H1 (cell line): ENCODE measurements around the gene MATN1. TPM values are rescaled to one million over a fixed set of nuclear protein-coding genes. Genes with fewer than 3 reads are reported as not detected.
A peak's percentile ranks its signal among the peaks of the same experiment; 100 is the strongest.

Source experiments
- CTCF ChIA-PET: fragments of 300-600 bp; sonication (Branson Sonifier 250); formaldehyde crosslinking; loops from one replicate; lab custom pipeline; 2021; ENCODE audit not compliant: partially characterized antibody; lab: Charles Lee
- POLR2A ChIA-PET: fragments of 300-600 bp; sonication (Branson Sonifier 250); formaldehyde crosslinking; loops from one replicate; lab custom pipeline; 2021; ENCODE audit warnings: inconsistent platforms; ENCODE audit not compliant: partially characterized antibody; lab: Charles Lee
- DNase-seq, 2 experiments: peaks; one replicate each; pipeline versions ENCODE4 v3.0.0 to v3.0.0-alpha.2; 2010 to 2022; ENCODE audit warnings: low spot score in 2 of 2, low read depth in 1 of 2, mixed read lengths in 1 of 2
- FAIRE-seq: peaks from 2 replicates; lab custom pipeline; 2011; peaks lifted over from hg19 to GRCh38; lab: Jason Lieb, UNC
- H2AFZ ChIP-seq: 2 replicates; pipeline ENCODE4 v1.8.1; 2012; ENCODE audit warnings: low read length, inconsistent platforms
- H2AK5ac ChIP-seq: 2 replicates; pipeline ENCODE4 v1.6.1; 2013; ENCODE audit warnings: low read depth, low read length
- H2BK120ac ChIP-seq: replicated peaks from 2 replicates; pipeline ENCODE3; 2013; ENCODE audit warnings: low read depth, low read length, inconsistent platforms
- H2BK12ac ChIP-seq: 2 replicates; pipeline ENCODE4 v1.6.1; 2013; ENCODE audit warnings: low read depth, low read length
- H2BK15ac ChIP-seq: 2 replicates; pipeline ENCODE4 v1.6.1; 2013; ENCODE audit warnings: low read length
- H2BK20ac ChIP-seq: 2 replicates; pipeline ENCODE4 v1.6.1; 2013; ENCODE audit warnings: low read length
- H2BK5ac ChIP-seq: 2 replicates; pipeline ENCODE4 v1.6.1; 2013; ENCODE audit warnings: low read depth, low read length
- H3K14ac ChIP-seq: 2 replicates; pipeline ENCODE4 v1.6.1; 2013; ENCODE audit warnings: inconsistent platforms; ENCODE audit not compliant: insufficient read length
- H3K18ac ChIP-seq: 2 replicates; pipeline ENCODE4 v1.6.1; 2013; ENCODE audit warnings: low read length; ENCODE audit errors: extremely low read depth
- H3K23ac ChIP-seq: 2 replicates; pipeline ENCODE4 v1.6.1; 2013; ENCODE audit warnings: inconsistent platforms; ENCODE audit not compliant: insufficient read length
- H3K23me2 ChIP-seq: 2 replicates; pipeline ENCODE4 v1.6.1; 2013; ENCODE audit warnings: low read depth, low read length
- H3K27ac ChIP-seq: 2 replicates; pipeline ENCODE4 v1.6.1; 2011; ENCODE audit warnings: low read depth, low read length, inconsistent platforms
- H3K27me3 ChIP-seq, 4 experiments: replicated peaks in 1 of 4; 1 replicate in 1 of 4; 2 replicates in 3 of 4; pipeline versions ENCODE4 v1.6.1 to v1.8.1; 2011 to 2013; ENCODE audit warnings: low read length in 3 of 4, mild to moderate bottlenecking in 3 of 4, inconsistent platforms in 2 of 4, mixed read lengths in 2 of 4, moderate library complexity in 1 of 4; ENCODE audit not compliant: control insufficient read depth in 3 of 4, insufficient read depth in 3 of 4; ENCODE audit errors: extremely low read depth in 1 of 4
- H3K36me3 ChIP-seq, 4 experiments: 2 replicates each; pipeline versions ENCODE4 v1.6.1 to v1.8.1; 2011 to 2013; ENCODE audit warnings: mild to moderate bottlenecking in 4 of 4, low read length in 3 of 4, moderate library complexity in 2 of 4, control low read depth in 1 of 4, inconsistent platforms in 1 of 4; ENCODE audit not compliant: insufficient read depth in 4 of 4, control insufficient read depth in 2 of 4
- H3K4ac ChIP-seq: replicated peaks from 2 replicates; pipeline ENCODE3; 2013; ENCODE audit warnings: low read length, low read depth, mixed read lengths, inconsistent platforms; ENCODE audit not compliant: insufficient read length
- H3K4me1 ChIP-seq, 4 experiments: replicated peaks in 1 of 4; 1 replicate in 1 of 4; 2 replicates in 3 of 4; pipeline versions ENCODE4 v1.6.1 to v1.8.1; 2011 to 2013; ENCODE audit warnings: low read length in 3 of 4, inconsistent platforms in 2 of 4, mixed read lengths in 1 of 4; ENCODE audit not compliant: insufficient read depth in 4 of 4, control insufficient read depth in 3 of 4
- H3K4me2 ChIP-seq, 2 experiments: 2 replicates each; pipeline versions ENCODE4 v1.6.1 to v1.8.1; 2011 to 2013; ENCODE audit warnings: low read depth in 2 of 2, low read length in 2 of 2, control low read depth in 1 of 2, inconsistent platforms in 1 of 2, mild to moderate bottlenecking in 1 of 2; ENCODE audit not compliant: insufficient read depth in 1 of 2
- H3K4me3 ChIP-seq, 4 experiments: fragments of 200-600, 300-600 bp in 1 of 4; sonication (generic), shearing (Covaris generic), sonication (Bioruptor Twin) in 1 of 4; 2 replicates each; pipeline versions ENCODE4 v1.5.1 to v1.8.1; 2011 to 2016; ENCODE audit warnings: low read length in 4 of 4, low read depth in 3 of 4, control low read depth in 2 of 4, inconsistent platforms in 2 of 4, mild to moderate bottlenecking in 2 of 4, mixed read lengths in 1 of 4, moderate library complexity in 1 of 4; ENCODE audit not compliant: insufficient read depth in 2 of 4; ENCODE audit errors: extremely low read depth in 1 of 4
- H3K56ac ChIP-seq: replicated peaks from 2 replicates; pipeline ENCODE3; 2013; ENCODE audit warnings: low read depth, mild to moderate bottlenecking, mixed read lengths, low read length, inconsistent platforms; ENCODE audit not compliant: insufficient read length
- H3K79me1 ChIP-seq: 2 replicates; pipeline ENCODE4 v1.6.1; 2013; ENCODE audit warnings: low read depth, low read length, control low read depth
- H3K79me2 ChIP-seq, 2 experiments: 2 replicates each; pipeline versions ENCODE4 v1.6.1 to v1.8.1; 2012 to 2013; ENCODE audit warnings: low read length in 2 of 2, mild to moderate bottlenecking in 2 of 2, inconsistent platforms in 1 of 2; ENCODE audit not compliant: insufficient read depth in 2 of 2, control insufficient read depth in 1 of 2
- H3K9ac ChIP-seq, 4 experiments: replicated peaks in 1 of 4; 1 replicate in 1 of 4; 2 replicates in 3 of 4; pipeline versions ENCODE4 v1.6.1 to v1.8.1; 2011 to 2013; ENCODE audit warnings: low read depth in 3 of 4, low read length in 3 of 4, control low read depth in 2 of 4, mild to moderate bottlenecking in 2 of 4, moderate library complexity in 2 of 4, inconsistent platforms in 1 of 4; ENCODE audit errors: extremely low read depth in 1 of 4
- H3K9me3 ChIP-seq, 2 experiments: 2 replicates each; pipeline versions ENCODE4 v1.6.1 to v1.8.1; 2012 to 2013; ENCODE audit warnings: mild to moderate bottlenecking in 2 of 2, moderate library complexity in 2 of 2, control low read depth in 1 of 2, inconsistent platforms in 1 of 2, low read depth in 1 of 2, low read length in 1 of 2, mixed read lengths in 1 of 2; ENCODE audit not compliant: insufficient read depth in 2 of 2
- H4K20me1 ChIP-seq, 2 experiments: replicated peaks in 1 of 2; 2 replicates each; pipeline versions ENCODE3 to v1.8.1; 2011 to 2013; ENCODE audit warnings: inconsistent platforms in 2 of 2, low read length in 2 of 2, mild to moderate bottlenecking in 1 of 2; ENCODE audit not compliant: insufficient read depth in 2 of 2, control insufficient read depth in 1 of 2
- H4K5ac ChIP-seq: 2 replicates; pipeline ENCODE4 v1.6.1; 2013; ENCODE audit warnings: low read length, low read depth, mixed read lengths, inconsistent platforms; ENCODE audit not compliant: insufficient read length
- H4K8ac ChIP-seq: 2 replicates; pipeline ENCODE4 v1.8.0; 2013; ENCODE audit warnings: mild to moderate bottlenecking, moderate library complexity, low read length, inconsistent platforms; ENCODE audit not compliant: insufficient read depth; ENCODE audit errors: extremely low read depth
- H4K91ac ChIP-seq: replicated peaks from 2 replicates; pipeline ENCODE3; 2013; ENCODE audit warnings: low read length, mixed read lengths, inconsistent platforms; ENCODE audit not compliant: insufficient read length
- BRCA1 ChIP-seq: IDR thresholded peaks from 2 replicates; pipeline ENCODE4 v1.6.1; 2012; ENCODE audit warnings: low read depth, low read length, improper control_type of control experiment
- CBX5 ChIP-seq: fragments of 300-800, 300-1000 bp; sonication (generic); IDR thresholded peaks from 2 replicates; pipeline ENCODE4 v1.7.1; 2016; ENCODE audit warnings: antibody characterized with exemption, low read length, low read depth
- CREB1 ChIP-seq: IDR thresholded peaks from 2 replicates; pipeline ENCODE4 v1.6.1; 2012; ENCODE audit warnings: inconsistent platforms
- GTF2F1 ChIP-seq: IDR thresholded peaks from 2 replicates; pipeline ENCODE4 v1.6.1; 2012; ENCODE audit warnings: low read depth, low read length, improper control_type of control experiment, borderline replicate concordance
- POU5F1 ChIP-seq: IDR thresholded peaks from 2 replicates; pipeline ENCODE4 v1.6.1; 2011; ENCODE audit warnings: low read depth, mild to moderate bottlenecking, low read length, moderate library complexity
- RNF2 ChIP-seq: fragments of 200-900, 300-1000 bp; sonication (generic); IDR thresholded peaks from 2 replicates; pipeline ENCODE4 v1.7.1; 2016; ENCODE audit warnings: borderline replicate concordance, low read depth, mild to moderate bottlenecking, antibody characterized with exemption, low read length; ENCODE audit not compliant: poor library complexity, severe bottlenecking; ENCODE audit errors: missing control alignments
- SIN3A ChIP-seq, 2 experiments: IDR thresholded peaks in 1 of 2; conservative IDR thresholded peaks in 1 of 2; 2 replicates each; pipeline ENCODE4 v1.6.1; 2011 to 2012; ENCODE audit warnings: low read length in 2 of 2, improper control_type of control experiment in 1 of 2, low read depth in 1 of 2, mild to moderate bottlenecking in 1 of 2
- SP1 ChIP-seq: IDR thresholded peaks from 2 replicates; pipeline ENCODE4 v1.6.1; 2011; ENCODE audit warnings: low read depth, low read length
- SRF ChIP-seq: IDR thresholded peaks from 2 replicates; pipeline ENCODE4 v1.6.1; 2011; ENCODE audit warnings: mild to moderate bottlenecking, low read depth, low read length, moderate library complexity
- YY1 ChIP-seq: IDR thresholded peaks from 2 replicates; pipeline ENCODE4 v1.6.1; 2011; ENCODE audit warnings: low read depth, mild to moderate bottlenecking, low read length
- WGBS, 2 experiments: shearing (Covaris generic) in 1 of 2; methylation state at CpG; one replicate each; pipeline versions ENCODE4 v1.1.6 to v1.1.7; 2013 to 2015; ENCODE audit warnings: low lambda C conversion rate in 2 of 2, mixed read lengths in 2 of 2, inconsistent platforms in 1 of 2, low coverage in 1 of 2, missing lambda C conversion rate in 1 of 2; ENCODE audit not compliant: insufficient replicate concordance in 2 of 2, insufficient coverage in 1 of 2, insufficient read length in 1 of 2; ENCODE audit errors: extremely low coverage in 1 of 2, missing lambda C conversion rate in 1 of 2; 5-methylcytosine and 5-hydroxymethylcytosine counted together
- polyA plus RNA-seq, 7 experiments: library from polyadenylated mRNA; depleted of rRNA in 3 of 7; stranded (reverse) in 5 of 7; unstranded in 2 of 7; fragments of >200 nt in 5 of 7; fragments of 200-250 nt in 2 of 7; gene quantifications; 1 replicate in 5 of 7; 2 replicates in 1 of 7; 4 replicates in 1 of 7; pipeline versions ENCODE4 v1.2.1 to v1.2.3, GENCODE V29; 2011 to 2013; ENCODE audit warnings: missing spikeins in 2 of 7, mixed read lengths in 2 of 7
- total RNA-seq: library from RNA; stranded (reverse); fragmentation: NEBNext Ultra II Directional; extraction: Animal tissue kit (Norgen Biotek cat#: 25700); gene quantifications from 2 replicates; pipeline ENCODE4 v1.2.1, GENCODE V29; 2021
- TF ChIP-seq, protein P1 (sequence below): IDR thresholded peaks from 2 replicates; pipeline ENCODE4 v1.6.1; 2012; ENCODE audit warnings: inconsistent platforms
- TF ChIP-seq, protein P2 (sequence below): IDR thresholded peaks from 2 replicates; pipeline ENCODE4 v1.6.1; 2012; ENCODE audit warnings: low read length, inconsistent platforms

The MATN1 gene
- total and polyA plus RNA-seq, 2 of the 8 experiments (the other 6 are each of a cell fraction or from before 2014, with no cell fraction given), result 0.12 to 0.28 TPM

GRCh38 chr1:30734106-30734505, 10.7 kb upstream of the MATN1 start:
- H2BK12ac ChIP-seq, result no peak overlapping the region
- no peaks in the 10 kb centered on the region for H3K79me1 ChIP-seq
- H3K27me3 ChIP-seq, result no peaks in the 10 kb centered on the region
- no peaks in the 10 kb centered on the region for H3K9me3 ChIP-seq
- no peak overlapping the region for H2AFZ ChIP-seq
- H2AK5ac ChIP-seq, result no peak overlapping the region
- CTCF ChIA-PET, result interaction anchor here (0.8 to 55.1 kb wide), 3 partner anchors 14 to 68 kb away, joined by 3 to 1640 read pairs (median 57); partner anchors contain the start of gene LAPTM5
- H3K56ac ChIP-seq, result no peak overlapping the region
- POLR2A ChIA-PET, result interaction anchor here (0.9 kb wide), 1 partner anchor 15 kb away, joined by 3 read pairs; no protein-coding TSS in a partner anchor
- H3K23ac ChIP-seq, result no peak overlapping the region
- H3K4me2 ChIP-seq, result no peak overlapping the region
- no peaks in the 10 kb centered on the region for H3K36me3 ChIP-seq
- H4K91ac ChIP-seq, result peak overlapping the region; percentile 25
- H3K4me1 ChIP-seq, result peaks cover 0 to 3% (median 0%) of the 10 kb centered on the region in 4 experiments; a peak in 2 of 7 replicates
- H3K23me2 ChIP-seq, result peaks cover 4% of the 10 kb centered on the region; the same call in 1 of the 2 replicates
- H3K4me3 ChIP-seq, result no peak overlapping the region
- H4K20me1 ChIP-seq, result no peaks in the 10 kb centered on the region
- WGBS, 2 experiments, result 87% methylated on average over 4 of the region's 4 CpGs; no CpG with 5 or more reads in 1 of the 2 experiments
- H3K79me2 ChIP-seq, result no peaks in the 10 kb centered on the region
- H2BK15ac ChIP-seq, result no peak overlapping the region
- no peak overlapping the region for H3K9ac ChIP-seq
- H2BK20ac ChIP-seq, result no peak overlapping the region
- H2BK5ac ChIP-seq, result no peak overlapping the region
- H3K14ac ChIP-seq, result no peak overlapping the region
- no peak overlapping the region for H3K18ac ChIP-seq
- H2BK120ac ChIP-seq, result no peak overlapping the region
- no peak overlapping the region for H3K27ac ChIP-seq
- H4K8ac ChIP-seq, result no peak overlapping the region
- FAIRE-seq (no peak), DNase-seq (no peak)
- H4K5ac ChIP-seq, result no peak overlapping the region
- H3K4ac ChIP-seq, result no peak overlapping the region
- TF ChIP-seq SRF (no peak), POU5F1 (no peak), RNF2 (no peak), CREB1 (no peak), YY1 (no peak), GTF2F1 (no peak), SIN3A (conservative IDR thresholded peaks at IDR 0.05 in 1 of 2, IDR thresholded peaks at IDR 0.05 in 1 of 2; ENCODE audit: low read depth in 1 of 2, low read length in 2 of 2) (no peak), BRCA1 (no peak), SP1 (no peak), CBX5 (no peak)
- TF ChIP-seq, protein P1, sequence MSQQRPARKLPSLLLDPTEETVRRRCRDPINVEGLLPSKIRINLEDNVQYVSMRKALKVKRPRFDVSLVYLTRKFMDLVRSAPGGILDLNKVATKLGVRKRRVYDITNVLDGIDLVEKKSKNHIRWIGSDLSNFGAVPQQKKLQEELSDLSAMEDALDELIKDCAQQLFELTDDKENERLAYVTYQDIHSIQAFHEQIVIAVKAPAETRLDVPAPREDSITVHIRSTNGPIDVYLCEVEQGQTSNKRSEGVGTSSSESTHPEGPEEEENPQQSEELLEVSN, result no peak
- TF ChIP-seq, protein P2, sequence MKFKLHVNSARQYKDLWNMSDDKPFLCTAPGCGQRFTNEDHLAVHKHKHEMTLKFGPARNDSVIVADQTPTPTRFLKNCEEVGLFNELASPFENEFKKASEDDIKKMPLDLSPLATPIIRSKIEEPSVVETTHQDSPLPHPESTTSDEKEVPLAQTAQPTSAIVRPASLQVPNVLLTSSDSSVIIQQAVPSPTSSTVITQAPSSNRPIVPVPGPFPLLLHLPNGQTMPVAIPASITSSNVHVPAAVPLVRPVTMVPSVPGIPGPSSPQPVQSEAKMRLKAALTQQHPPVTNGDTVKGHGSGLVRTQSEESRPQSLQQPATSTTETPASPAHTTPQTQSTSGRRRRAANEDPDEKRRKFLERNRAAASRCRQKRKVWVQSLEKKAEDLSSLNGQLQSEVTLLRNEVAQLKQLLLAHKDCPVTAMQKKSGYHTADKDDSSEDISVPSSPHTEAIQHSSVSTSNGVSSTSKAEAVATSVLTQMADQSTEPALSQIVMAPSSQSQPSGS, result no peak
